Activated T-cell treated with anti-CD3 and anti-CD28 coated beads for 4 hours (primary cell): ENCODE measurements around the gene RHCG.

Source experiments
- DNase-seq: peaks from one replicate; pipeline ENCODE4 v3.0.0-alpha.2; 2020

The RHCG gene

GRCh38 chr15:89496155-89497098, at the start of gene RHCG:
Gene RHCG (minus strand): TSS chr15:89496583. CDS start chr15:89496544, 39 bp downstream.
- DNase-seq, result no peak

DNA sequence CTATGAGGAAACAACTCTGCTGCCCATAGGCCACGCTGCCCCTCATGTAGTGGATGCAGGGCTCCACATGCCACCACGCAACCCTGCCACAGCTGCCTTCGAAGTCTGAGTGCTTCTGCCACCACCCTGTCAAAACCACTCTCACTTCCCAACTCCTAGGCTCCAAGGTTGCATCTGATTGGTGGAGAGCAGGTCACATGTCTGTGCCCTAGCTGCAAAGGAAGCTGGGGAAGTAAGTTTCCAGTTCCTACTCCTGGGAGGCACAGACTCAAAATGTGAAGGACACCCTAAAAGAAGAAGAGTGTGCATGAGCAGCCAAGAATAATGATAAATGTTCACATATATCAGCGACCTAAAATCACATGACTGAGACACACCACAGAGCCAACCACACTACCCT, 47.0 kb upstream of the RHCG start:
- no peak for DNase-seq

DNA sequence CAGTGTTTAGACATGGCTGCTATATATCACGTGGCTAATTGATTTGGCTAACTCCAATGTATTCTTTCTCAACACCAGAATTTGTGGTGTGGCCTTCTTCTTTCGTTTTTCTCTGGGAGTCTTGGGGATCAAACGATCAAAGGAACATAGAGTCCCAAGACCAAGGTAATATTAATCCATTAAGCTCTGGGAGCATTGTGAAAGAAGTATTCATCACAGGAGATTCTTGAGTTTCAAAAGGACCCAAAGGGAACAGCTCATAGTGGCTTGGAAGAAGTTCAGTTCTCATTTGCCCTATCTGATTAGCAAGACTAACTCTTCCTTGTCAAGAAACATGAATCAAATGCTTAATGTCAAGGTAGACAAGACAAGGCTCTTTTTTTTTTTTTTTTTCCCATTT, 46.0 kb upstream of the RHCG start:
- DNase-seq, result no peak

- no peak for DNase-seq
Observed at GRCh38 chr15:89539027-89539426, 42.6 kb upstream of the RHCG start.

DNA sequence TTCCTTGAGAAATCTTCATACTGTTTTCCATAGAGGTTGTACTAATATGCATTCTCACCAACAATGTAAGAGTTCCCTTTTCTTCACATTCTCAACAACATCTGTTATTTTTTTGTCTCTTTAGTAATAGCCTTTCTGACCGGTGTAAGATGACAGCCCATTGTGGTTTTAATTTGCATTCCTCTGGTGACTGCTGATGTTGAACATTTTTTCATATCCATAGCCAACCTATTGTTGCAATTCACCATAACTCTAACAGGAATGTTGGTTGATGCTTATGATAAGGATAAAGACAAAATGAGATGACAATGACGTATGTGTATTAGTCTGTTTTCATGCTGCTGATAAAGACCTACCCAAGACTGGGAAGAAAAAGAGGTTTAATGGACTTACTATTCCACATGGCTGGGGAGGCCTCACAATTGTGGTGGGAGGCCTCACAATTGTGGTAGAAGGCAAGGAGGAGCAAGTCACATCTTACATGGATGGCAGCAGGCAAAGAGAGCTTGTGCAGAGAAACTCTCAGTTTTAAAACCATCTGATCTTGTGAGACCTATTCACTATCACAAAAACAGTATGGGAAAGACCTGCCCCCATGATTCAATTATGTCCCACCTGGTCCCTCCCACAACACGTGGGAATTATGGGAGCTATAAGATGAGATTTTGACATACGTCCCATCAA, 37.6 kb upstream of the RHCG start:
- DNase-seq, result no peak

DNA sequence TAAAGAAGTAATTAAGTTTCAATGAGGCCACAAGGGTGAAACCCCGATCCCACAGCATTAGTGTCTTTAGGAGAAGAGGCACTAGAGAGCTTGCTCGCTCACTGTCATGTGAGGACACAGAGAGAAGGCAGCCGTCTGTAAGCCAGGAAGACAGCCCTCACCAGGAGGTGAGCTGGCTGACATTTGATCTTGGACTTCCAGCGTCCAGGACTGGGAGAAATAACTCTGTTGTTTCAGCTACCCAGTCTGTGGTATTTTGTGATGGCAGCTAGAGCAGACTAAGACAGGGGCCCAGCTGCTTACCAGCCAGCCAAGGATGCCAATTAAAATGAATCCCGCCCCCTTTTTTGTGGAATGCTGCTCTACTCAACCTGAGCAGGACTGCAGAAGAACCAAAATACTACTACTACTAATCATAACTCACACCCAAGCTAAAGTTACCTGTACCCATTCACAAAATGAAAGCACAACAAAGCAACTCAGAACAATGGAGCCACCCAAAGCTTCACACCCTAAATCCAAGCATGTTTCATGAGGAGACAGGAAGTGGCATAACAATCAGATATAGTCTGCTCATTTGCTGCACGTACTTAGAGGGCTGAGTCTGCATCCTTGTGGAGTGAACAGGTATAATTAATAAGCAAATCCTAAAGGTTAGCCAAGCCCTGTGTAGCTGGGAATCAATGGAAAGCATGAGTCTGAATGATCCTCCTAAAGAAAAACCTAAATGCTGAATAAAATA, 35.6 kb upstream of the RHCG start:
- no peak for DNase-seq

GRCh38 chr15:89530976-89531375, 34.6 kb upstream of the RHCG start:
- DNase-seq, result no peak

DNA sequence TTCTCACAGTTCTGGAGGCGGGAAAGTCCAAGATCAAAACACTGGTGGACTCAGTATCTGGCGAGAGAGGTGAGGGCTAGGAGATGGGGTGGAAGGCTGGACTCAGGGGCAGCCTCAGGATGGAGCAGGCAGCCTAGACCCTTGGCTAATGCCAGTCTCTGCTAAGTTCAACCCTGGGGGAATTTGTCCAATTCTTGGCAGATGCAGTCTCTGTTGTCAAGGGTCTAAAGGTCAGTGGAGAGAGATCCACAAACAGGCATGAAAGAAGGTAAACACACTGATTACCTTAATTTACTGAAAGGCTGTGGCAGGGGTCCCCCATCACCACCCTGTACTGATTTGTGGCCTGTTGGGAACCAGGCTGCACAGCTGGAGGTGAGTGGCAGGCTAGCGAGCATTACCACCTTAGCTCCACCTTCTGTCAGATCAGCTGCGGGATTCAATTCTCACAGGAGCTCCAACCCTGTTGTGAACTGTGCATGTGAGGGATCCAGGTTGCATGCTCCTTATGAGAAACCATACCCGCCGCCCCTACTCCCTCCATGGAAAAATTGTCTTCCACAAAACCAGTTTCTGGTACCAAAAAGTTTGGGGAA, 32.5 kb upstream of the RHCG start:
- no peak for DNase-seq

DNA sequence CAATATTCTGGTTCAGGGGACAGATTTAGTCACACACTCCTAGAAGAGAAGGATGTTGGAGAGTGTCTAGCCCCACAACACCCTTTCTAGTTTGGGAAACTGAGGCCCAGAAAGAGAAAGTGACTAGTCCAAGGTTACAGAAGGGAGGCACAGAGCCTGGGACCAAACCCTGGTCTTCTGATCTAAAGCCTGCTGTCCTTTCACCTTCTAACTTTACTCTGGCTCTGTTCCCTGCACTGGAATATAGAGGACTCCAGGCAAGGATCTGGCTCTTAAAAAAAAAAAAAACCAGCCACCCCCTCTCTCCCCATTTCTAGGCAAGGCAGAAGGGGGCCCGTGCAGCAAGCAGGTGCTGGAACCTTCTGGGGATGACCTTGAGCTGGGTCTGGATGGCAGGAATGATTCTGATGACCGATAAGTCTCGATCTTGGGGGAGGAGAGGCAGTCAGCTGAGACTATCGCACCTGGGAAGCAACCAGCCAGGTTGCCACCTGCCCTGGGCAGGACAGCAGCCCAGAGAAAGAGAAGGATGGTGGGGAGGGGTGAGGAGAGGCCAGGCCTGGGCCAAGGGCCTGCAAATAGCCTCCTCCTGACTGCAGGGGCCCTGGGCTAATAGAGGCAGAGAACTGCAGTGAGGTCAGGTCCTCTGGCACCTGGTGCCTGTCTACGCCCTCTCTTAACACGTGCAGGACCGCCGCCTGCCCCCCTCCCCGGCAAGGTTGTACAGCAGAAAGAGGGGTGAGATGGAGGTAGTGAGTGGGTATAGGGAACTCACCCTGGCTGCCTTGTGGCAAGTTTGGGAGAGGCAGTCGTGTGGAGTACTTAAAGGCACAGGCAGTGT, 30.4 kb upstream of the RHCG start:
- no peak for DNase-seq

DNA sequence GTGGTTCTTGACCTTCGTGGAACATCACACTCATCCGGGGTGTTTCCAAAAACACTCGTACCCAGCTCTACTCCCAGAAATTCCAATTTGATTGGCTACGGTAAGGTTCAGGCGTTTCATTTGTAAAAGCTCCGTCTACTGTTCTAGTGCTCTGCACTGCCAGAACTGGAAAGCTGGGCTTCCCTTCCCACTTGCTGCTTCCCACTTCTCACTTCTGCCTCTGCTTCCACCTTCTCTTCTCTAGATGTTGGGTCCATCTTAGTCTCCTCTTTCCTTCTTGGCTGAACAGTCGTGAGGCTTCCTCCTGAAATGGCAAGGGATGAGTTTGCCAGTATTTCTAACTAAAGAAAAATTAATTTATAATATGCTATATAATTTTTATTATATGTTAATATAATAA, 29.8 kb upstream of the RHCG start:
- no peak for DNase-seq

- DNase-seq, result no peak
Observed at GRCh38 chr15:89524184-89524583, 27.8 kb upstream of the RHCG start.

GRCh38 chr15:89523101-89523500, 26.7 kb upstream of the RHCG start:
- DNase-seq, result no peak

GRCh38 chr15:89521605-89522004, 25.2 kb upstream of the RHCG start:
- no peak for DNase-seq

DNA sequence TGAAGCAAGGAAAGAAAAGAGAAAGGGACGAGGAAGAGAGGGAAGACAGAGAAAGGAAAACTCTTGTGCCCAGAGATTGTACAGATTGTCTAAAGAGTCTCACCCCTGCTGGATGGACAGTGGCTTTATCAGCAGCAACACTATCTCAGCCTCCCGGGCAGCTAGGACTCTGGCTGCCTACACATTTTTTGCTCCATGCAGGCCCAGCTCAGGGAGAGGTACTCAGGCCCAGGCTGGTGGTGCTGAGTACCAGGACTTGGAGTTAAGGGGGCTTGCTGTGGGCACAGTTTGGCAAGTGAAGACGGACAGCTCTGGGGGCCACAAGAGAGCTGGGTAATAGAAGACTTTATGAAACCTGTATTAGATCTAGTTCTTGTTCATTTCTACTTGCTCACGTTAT, 19.1 kb upstream of the RHCG start:
- DNase-seq, result no peak

DNA sequence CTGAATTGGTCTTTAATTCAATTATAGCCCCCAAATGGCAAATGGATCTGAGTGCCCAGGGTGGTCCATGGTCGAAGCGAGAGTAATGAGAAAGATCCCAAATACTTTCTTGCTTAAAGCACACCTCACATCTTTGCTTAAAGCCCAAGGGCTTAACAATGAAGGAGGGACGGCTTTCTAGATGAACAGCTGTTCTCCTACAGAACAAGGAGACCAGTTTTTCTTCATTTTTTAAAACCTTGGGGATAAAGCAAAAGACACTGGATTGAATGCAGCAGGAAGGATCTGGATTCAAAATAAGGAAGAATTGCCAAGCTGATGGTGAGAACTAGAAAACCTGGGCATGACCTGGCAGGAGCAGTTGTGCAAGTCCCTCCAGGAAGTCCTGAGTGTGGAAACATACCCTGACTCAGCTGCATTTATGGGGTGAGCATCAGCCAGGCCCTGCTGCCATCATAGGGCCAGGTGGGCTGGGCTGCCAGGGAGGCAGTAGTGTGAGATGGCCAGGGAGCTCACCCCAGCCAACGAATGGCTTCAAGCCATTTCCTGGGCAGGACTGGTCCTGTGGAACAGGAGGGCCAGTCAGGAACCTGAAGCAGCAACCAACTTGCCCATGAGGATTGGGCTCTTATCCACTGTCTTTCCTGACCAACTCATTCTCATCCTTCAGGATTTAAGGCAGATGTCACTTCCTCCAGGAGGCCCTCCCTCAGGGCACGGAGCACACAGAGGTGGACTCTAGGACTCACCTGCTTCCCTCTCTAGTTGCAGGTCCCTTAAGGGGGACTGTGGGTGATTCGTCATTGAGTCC, 18.4 kb upstream of the RHCG start:
- no peak for DNase-seq

GRCh38 chr15:89514186-89514585, 17.8 kb upstream of the RHCG start:
- DNase-seq, result no peak

DNA sequence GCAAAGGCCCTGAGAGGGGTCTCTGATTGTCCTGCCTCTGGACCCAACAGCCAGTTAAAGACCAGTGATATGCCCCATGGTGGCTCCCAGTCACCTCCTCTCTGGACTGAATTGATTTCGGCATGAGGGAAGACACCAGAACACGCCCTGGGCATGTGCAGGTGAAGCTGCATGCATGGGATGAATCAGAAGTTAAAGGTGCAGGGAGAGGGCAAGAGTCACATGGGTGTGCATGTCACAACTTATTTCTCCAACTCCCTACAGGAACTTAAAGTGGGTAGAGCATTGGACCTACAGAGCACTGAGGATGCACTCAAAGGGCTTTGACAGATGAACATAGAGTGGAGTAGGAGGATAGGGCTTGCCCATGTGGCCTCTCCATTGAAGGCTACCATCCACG, 16.9 kb upstream of the RHCG start:
- DNase-seq, result no peak

DNA sequence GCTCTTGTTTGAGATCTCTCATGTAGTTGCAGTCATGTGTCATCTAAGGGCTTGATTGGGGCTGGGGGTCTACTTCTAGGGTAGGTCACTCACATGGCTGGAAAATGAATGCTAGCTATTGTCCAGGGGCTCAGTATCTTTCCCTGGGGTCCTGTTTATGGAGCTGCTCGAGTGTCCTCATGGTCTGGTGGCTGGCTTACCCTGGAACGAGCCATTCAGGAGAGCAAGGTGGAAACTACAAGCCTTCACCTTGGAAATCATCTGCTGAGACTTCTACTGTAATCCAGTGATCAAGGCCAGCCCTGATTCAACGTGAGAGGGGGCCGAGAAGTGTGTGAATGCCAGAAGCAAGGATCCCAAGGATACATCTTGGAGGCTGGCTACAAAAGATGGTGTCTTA, 16.2 kb upstream of the RHCG start:
- no peak for DNase-seq

GRCh38 chr15:89506026-89506686, 9.8 kb upstream of the RHCG start:
- no peak for DNase-seq

GRCh38 chr15:89504166-89504565, 7.8 kb upstream of the RHCG start:
- DNase-seq, result no peak
